ENCODE results near the gene CFL2. TPM values are rescaled to one million over a fixed set of nuclear protein-coding genes. Genes with fewer than 3 reads are reported as not detected.

Gene CFL2
- total RNA-seq, 1 donor from 2014 or later, result 20.8 TPM

DNA sequence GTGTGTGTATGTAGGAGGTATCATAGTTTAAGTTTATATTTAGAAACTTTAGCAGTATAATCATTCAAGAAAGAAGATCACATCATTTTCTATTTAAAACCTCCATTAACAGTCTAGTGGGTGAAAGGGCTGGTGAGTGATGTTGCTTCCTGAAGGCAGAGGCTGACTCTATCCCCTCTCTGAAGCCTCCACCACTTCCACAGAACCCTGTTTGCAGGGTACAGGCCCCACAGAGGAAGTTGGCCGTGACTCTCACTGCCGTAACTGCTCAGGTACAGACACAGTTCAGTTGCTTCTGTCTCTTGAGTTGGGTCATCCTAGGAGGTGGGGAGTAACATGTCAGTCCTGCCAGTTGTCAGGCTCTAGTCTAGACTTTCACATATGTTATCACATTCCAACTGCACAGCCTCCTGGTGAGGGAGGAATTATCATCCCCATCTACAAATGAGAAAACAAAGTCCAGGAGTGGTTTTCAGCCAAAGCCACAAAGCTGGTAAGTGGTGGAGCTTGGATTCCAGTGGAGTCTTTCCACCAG lies 31.5 kb downstream of the CFL2 start:
- Mint-ChIP-seq H3K36me3 (ENCODE audit: low read depth) (no peaks in the 10 kb centered on the region), H3K27me3 (peaks cover 8% of the 10 kb centered on the region), H3K27ac (no peak overlapping the region), H3K4me3 (no peak overlapping the region), H3K9me3 (no peaks in the 10 kb centered on the region), H3K4me1 (no peaks in the 10 kb centered on the region)
- no peak for TF ChIP-seq CTCF (IDR thresholded peaks at IDR 0.05)
- DNase-seq (no peak), ATAC-seq (ENCODE audit: low read depth) (no peak)
- CTCF ChIA-PET, result interaction anchor here (1.2 to 1.8 kb wide), 2 partner anchors 13 to 40 kb away, joined by 4 read pairs; no protein-coding TSS in a partner anchor
- intact Hi-C loops (cut with micrococcal nuclease), result no loop called here
- POLR2A ChIA-PET, result no interaction called here

GRCh38 chr14:34680806-34681479 lies 33.5 kb downstream of the CFL2 start:
- no peaks in the 10 kb centered on the region for H3K4me1 Mint-ChIP-seq
- no peak overlapping the region for H3K27ac Mint-ChIP-seq
- H3K4me3 Mint-ChIP-seq, result no peak overlapping the region
- no peak for TF ChIP-seq CTCF (IDR thresholded peaks at IDR 0.05)
- no peaks in the 10 kb centered on the region for H3K9me3 Mint-ChIP-seq
- ATAC-seq (ENCODE audit: low read depth), result no peak
- ChIA-PET POLR2A (interaction anchor here (0.7 kb wide), 1 partner anchor 10 kb away, joined by 3 read pairs; no protein-coding TSS in a partner anchor), CTCF (no interaction called here)
- intact Hi-C loops (cut with micrococcal nuclease), result no loop called here
- no peaks in the 10 kb centered on the region for H3K36me3 Mint-ChIP-seq (ENCODE audit: low read depth)
- H3K27me3 Mint-ChIP-seq, result peaks cover 4% of the 10 kb centered on the region
- no peak for DNase-seq

- intact Hi-C loops (cut with micrococcal nuclease), result no loop called here
- ATAC-seq (ENCODE audit: low read depth) (no peak), DNase-seq (no peak)
- Mint-ChIP-seq H3K9me3 (no peaks in the 10 kb centered on the region), H3K27ac (no peak overlapping the region), H3K4me3 (no peak overlapping the region), H3K27me3 (no peaks in the 10 kb centered on the region), H3K4me1 (no peaks in the 10 kb centered on the region), H3K36me3 (ENCODE audit: low read depth) (no peaks in the 10 kb centered on the region)
- no peak for TF ChIP-seq CTCF (IDR thresholded peaks at IDR 0.05)
- CTCF ChIA-PET, result no interaction called here
- POLR2A ChIA-PET, result no interaction called here
These were observed 35.7 kb downstream of the CFL2 start for GRCh38 chr14:34678735-34679134.

DNA sequence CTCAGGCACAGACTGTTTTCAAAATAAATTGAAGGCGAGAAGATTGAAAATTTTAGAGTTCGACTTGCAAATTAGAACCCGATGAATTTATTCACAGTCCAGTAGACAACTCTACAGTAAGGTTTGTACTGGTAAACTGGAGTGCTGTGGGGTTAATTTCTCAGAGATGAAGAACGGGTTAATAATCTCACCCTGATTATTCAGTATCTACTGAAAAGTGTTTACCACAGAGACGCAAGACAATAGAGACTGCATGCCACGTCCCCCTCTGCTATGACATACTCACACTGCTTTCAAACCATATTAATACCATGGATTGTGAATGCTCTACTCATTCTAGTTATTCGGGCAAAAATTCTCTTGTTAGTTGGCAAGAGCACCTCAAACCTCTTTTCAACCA lies 36.1 kb downstream of the CFL2 start:
- intact Hi-C loops (cut with micrococcal nuclease), result no loop called here
- ATAC-seq (ENCODE audit: low read depth), result no peak

More for the DNA sequence above, 36.1 kb downstream of the CFL2 start:
- no peaks in the 10 kb centered on the region for H3K9me3 Mint-ChIP-seq
- H3K4me1 Mint-ChIP-seq, result no peaks in the 10 kb centered on the region
- no peaks in the 10 kb centered on the region for H3K27me3 Mint-ChIP-seq
- no peaks in the 10 kb centered on the region for H3K36me3 Mint-ChIP-seq (ENCODE audit: low read depth)
- CTCF ChIA-PET, result no interaction called here
- TF ChIP-seq CTCF (IDR thresholded peaks at IDR 0.05), result no peak
- POLR2A ChIA-PET, result interaction anchor here (0.6 kb wide), 1 partner anchor 746 kb away, joined by 3 read pairs; no protein-coding TSS in a partner anchor
- H3K27ac Mint-ChIP-seq, result no peak overlapping the region
- no peak for DNase-seq
- no peak overlapping the region for H3K4me3 Mint-ChIP-seq

Data from activated B cell treated with CpG ODN at 0.5 μM for 24 hours (primary cell).